SK-N-SH treated with all-trans-retinoic acid at 6 μM for 48 hours (cell line): Measurements from ENCODE around the gene ZNF221.

Source experiments
- ATAC-seq: fragments of 200-7000 bp; cut with Tn5 transposase; 3 replicates; pipeline ENCODE4 v1.9.1; 2020; ENCODE audit warnings: mild to moderate bottlenecking, moderate library complexity
- ARNTL ChIP-seq: fragments of 450-650 bp; formaldehyde crosslinking; IDR thresholded peaks from 2 replicates; pipeline ENCODE4 v1.5.0; 2020; ENCODE audit warnings: low read depth, mild to moderate bottlenecking, moderate library complexity, borderline replicate concordance
- BACH2 ChIP-seq: fragments of 250-450 bp; sonication (Bioruptor Pico); IDR thresholded peaks from 2 replicates; pipeline ENCODE4 v1.9.0; 2021; ENCODE audit warnings: mild to moderate bottlenecking, borderline replicate concordance
- CSDC2 ChIP-seq: fragments of 250-450 bp; sonication (Bioruptor Pico); IDR thresholded peaks from 2 replicates; pipeline ENCODE4 v1.5.0; 2020; ENCODE audit warnings: mild to moderate bottlenecking, moderate library complexity
- ESRRG ChIP-seq: fragments of 250-450 bp; sonication (Bioruptor Pico); IDR thresholded peaks from 2 replicates; pipeline ENCODE4 v1.6.1; 2021; ENCODE audit warnings: mild to moderate bottlenecking
- GLIS3 ChIP-seq: fragments of 250-450 bp; sonication (Bioruptor Pico); IDR thresholded peaks from 2 replicates; pipeline ENCODE4 v1.5.0; 2020; ENCODE audit warnings: mild to moderate bottlenecking, moderate library complexity
- ISL1 ChIP-seq: fragments of 250-450 bp; sonication (Bioruptor Pico); IDR thresholded peaks from 2 replicates; pipeline ENCODE4 v2.1.2; 2022; ENCODE audit warnings: mild to moderate bottlenecking, moderate library complexity
- OSR1 ChIP-seq: fragments of 250-450 bp; sonication (Bioruptor Pico); IDR thresholded peaks from 2 replicates; pipeline ENCODE4 v1.8.0; 2022; ENCODE audit warnings: moderate library complexity, mild to moderate bottlenecking, inconsistent platforms
- PATZ1 ChIP-seq: fragments of 250-450 bp; sonication (Bioruptor Pico); IDR thresholded peaks from 2 replicates; pipeline ENCODE4 v1.8.0; 2020; ENCODE audit warnings: mild to moderate bottlenecking, moderate library complexity, borderline replicate concordance
- PPARA ChIP-seq: fragments of 250-450 bp; sonication (Bioruptor Pico); IDR thresholded peaks from 2 replicates; pipeline ENCODE4 v1.5.0; 2020; ENCODE audit warnings: mild to moderate bottlenecking, borderline replicate concordance
- RARB ChIP-seq: fragments of 250-450 bp; sonication (Bioruptor Pico); IDR thresholded peaks from 2 replicates; pipeline ENCODE4 v1.8.0; 2021; ENCODE audit warnings: mild to moderate bottlenecking, moderate library complexity
- SNAI2 ChIP-seq: fragments of 250-450 bp; sonication (Bioruptor Pico); IDR thresholded peaks from 2 replicates; pipeline ENCODE4 v1.5.0; 2020; ENCODE audit warnings: mild to moderate bottlenecking, moderate library complexity
- TCF4 ChIP-seq: fragments of 250-450 bp; sonication (Bioruptor Pico); IDR thresholded peaks from 2 replicates; pipeline ENCODE4 v1.8.0; 2021; ENCODE audit warnings: mild to moderate bottlenecking, moderate library complexity, borderline replicate concordance
- TOX ChIP-seq: fragments of 250-450 bp; sonication (Bioruptor Pico); IDR thresholded peaks from 2 replicates; pipeline ENCODE4 v1.8.0; 2021; ENCODE audit warnings: mild to moderate bottlenecking, moderate library complexity, borderline replicate concordance
- TSHZ2 ChIP-seq: fragments of 250-450 bp; sonication (Bioruptor Pico); IDR thresholded peaks from 2 replicates; pipeline ENCODE4 v1.5.0; 2020; ENCODE audit warnings: mild to moderate bottlenecking, moderate library complexity
- ZC3H10 ChIP-seq: fragments of 250-450 bp; sonication (Bioruptor Pico); IDR thresholded peaks from 2 replicates; pipeline ENCODE4 v1.5.1; 2021; ENCODE audit warnings: mild to moderate bottlenecking, moderate library complexity
- ZFP3 ChIP-seq: fragments of 250-450 bp; sonication (Bioruptor Pico); IDR thresholded peaks from 2 replicates; pipeline ENCODE4 v1.5.0; 2020; ENCODE audit warnings: mild to moderate bottlenecking, moderate library complexity
- ZFP30 ChIP-seq: fragments of 450-650 bp; formaldehyde crosslinking; IDR thresholded peaks from 2 replicates; pipeline ENCODE4 v1.5.0; 2022; ENCODE audit warnings: mild to moderate bottlenecking, moderate library complexity
- ZNF565 ChIP-seq: fragments of 450-650 bp; formaldehyde crosslinking; conservative IDR thresholded peaks from 2 replicates; pipeline ENCODE4 v1.5.0; 2020; ENCODE audit warnings: low read depth, mild to moderate bottlenecking, moderate library complexity
- ZNF70 ChIP-seq: fragments of 450-650 bp; formaldehyde crosslinking; IDR thresholded peaks from 2 replicates; pipeline ENCODE4 v1.5.0; 2020; ENCODE audit warnings: mild to moderate bottlenecking, moderate library complexity
- ZNF8 ChIP-seq: fragments of 450-650 bp; formaldehyde crosslinking; IDR thresholded peaks from 2 replicates; pipeline ENCODE4 v1.5.0; 2020; ENCODE audit warnings: mild to moderate bottlenecking, moderate library complexity
- TF ChIP-seq, protein P1 (sequence below): fragments of 250-450 bp; sonication (Bioruptor Pico); IDR thresholded peaks from 2 replicates; pipeline ENCODE4 v1.5.1; 2021; ENCODE audit warnings: mild to moderate bottlenecking, moderate library complexity
- TF ChIP-seq, protein P2 (sequence below): fragments of 250-450 bp; sonication (Bioruptor Pico); IDR thresholded peaks from 2 replicates; pipeline ENCODE4 v1.5.1; 2020; ENCODE audit warnings: low read depth, mild to moderate bottlenecking, moderate library complexity
- TF ChIP-seq, protein P3 (sequence below): fragments of 250-450 bp; sonication (Bioruptor Pico); IDR thresholded peaks from 2 replicates; pipeline ENCODE4 v1.8.0; 2021; ENCODE audit warnings: low read depth, mild to moderate bottlenecking, moderate library complexity, borderline replicate concordance

ZNF221 gene

DNA sequence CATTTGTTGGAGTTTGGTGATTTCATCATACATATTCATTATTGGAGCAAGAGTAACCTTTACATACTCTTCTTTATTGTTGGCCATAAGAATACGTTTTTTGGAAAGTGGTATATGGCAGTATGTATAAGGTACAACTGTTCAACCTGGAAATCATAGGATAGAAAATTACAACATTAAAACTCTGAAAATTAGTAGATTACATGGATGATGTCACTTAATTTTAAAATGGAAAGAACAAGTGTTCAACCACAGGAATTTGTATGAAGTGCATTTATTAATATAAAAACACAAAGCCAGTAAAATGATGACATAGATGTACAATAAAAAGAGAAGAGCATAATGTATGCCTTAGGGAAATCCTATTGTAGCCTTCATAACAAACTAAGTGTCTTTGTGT lies 25.7 kb downstream of the ZNF221 start:
- TF ChIP-seq TOX (no peak), SNAI2 (no peak), BACH2 (CRISPR knock-in tag) (no peak), ZNF565 (CRISPR knock-in tag) (no peak), ZFP30 (CRISPR knock-in tag) (no peak), ESRRG (CRISPR knock-in tag) (no peak), ZFP3 (CRISPR knock-in tag) (no peak), CSDC2 (no peak), ZNF8 (CRISPR knock-in tag) (no peak), ZC3H10 (CRISPR knock-in tag) (no peak)
- TF ChIP-seq, protein P1, sequence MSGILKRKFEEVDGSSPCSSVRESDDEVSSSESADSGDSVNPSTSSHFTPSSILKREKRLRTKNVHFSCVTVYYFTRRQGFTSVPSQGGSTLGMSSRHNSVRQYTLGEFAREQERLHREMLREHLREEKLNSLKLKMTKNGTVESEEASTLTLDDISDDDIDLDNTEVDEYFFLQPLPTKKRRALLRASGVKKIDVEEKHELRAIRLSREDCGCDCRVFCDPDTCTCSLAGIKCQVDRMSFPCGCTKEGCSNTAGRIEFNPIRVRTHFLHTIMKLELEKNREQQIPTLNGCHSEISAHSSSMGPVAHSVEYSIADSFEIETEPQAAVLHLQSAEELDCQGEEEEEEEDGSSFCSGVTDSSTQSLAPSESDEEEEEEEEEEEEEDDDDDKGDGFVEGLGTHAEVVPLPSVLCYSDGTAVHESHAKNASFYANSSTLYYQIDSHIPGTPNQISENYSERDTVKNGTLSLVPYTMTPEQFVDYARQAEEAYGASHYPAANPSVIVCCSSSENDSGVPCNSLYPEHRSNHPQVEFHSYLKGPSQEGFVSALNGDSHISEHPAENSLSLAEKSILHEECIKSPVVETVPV = no peak
- TF ChIP-seq, protein P2, sequence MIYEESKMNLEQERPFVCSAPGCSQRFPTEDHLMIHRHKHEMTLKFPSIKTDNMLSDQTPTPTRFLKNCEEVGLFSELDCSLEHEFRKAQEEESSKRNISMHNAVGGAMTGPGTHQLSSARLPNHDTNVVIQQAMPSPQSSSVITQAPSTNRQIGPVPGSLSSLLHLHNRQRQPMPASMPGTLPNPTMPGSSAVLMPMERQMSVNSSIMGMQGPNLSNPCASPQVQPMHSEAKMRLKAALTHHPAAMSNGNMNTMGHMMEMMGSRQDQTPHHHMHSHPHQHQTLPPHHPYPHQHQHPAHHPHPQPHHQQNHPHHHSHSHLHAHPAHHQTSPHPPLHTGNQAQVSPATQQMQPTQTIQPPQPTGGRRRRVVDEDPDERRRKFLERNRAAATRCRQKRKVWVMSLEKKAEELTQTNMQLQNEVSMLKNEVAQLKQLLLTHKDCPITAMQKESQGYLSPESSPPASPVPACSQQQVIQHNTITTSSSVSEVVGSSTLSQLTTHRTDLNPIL (CRISPR knock-in tag) = no peak
- no peak for ATAC-seq

GRCh38 chr19:43983544-43983911 lies 32.5 kb downstream of the ZNF221 start:
- no peak for ATAC-seq
- TF ChIP-seq TOX (no peak), SNAI2 (no peak), BACH2 (CRISPR knock-in tag) (no peak), GLIS3 (no peak)
- TF ChIP-seq, protein P3, sequence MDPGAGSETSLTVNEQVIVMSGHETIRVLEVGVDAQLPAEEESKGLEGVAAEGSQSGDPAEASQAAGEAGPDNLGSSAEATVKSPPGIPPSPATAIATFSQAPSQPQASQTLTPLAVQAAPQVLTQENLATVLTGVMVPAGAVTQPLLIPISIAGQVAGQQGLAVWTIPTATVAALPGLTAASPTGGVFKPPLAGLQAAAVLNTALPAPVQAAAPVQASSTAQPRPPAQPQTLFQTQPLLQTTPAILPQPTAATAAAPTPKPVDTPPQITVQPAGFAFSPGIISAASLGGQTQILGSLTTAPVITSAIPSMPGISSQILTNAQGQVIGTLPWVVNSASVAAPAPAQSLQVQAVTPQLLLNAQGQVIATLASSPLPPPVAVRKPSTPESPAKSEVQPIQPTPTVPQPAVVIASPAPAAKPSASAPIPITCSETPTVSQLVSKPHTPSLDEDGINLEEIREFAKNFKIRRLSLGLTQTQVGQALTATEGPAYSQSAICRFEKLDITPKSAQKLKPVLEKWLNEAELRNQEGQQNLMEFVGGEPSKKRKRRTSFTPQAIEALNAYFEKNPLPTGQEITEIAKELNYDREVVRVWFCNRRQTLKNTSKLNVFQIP (CRISPR knock-in tag) = no peak

DNA sequence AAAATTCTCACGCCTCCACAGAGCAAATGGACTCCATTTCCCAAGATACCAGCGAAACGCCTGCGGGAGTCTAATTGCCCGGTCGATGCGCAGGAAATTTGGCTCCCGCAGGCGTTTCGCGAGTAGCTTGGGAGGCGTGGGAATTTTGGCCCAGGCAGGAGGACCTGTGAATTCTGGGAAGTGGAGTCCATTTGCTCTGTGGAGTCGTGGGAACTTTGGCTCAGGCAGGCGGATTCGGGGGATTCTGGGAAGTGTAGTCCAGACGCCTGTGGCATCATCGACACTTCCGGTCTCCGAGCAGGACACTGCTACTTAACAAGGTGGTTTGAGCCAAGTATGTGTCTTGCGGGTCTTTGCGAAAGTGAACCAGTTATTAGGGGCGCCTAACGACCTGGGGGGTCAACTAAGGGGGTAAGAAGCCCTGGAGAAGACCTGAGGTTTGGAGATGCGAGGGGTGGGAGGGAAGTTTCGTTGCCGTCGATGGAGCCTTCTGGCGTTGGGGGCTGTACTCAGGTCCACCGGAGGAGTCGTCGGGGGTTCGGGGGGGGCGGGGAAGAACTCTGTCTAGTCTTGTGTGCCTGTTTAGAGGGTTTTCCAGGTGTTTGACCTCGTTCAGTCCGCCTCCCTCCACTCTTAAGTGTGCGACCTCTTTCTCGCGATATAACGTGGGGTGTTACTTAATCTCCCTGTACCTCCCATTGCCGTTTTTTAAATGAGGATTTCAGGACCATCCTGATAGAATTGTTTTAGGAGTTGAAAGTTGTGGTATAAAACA lies 33.1 kb downstream of the ZNF221 start, which contains the start of gene ZNF155:
TSS of gene ZNF155 (plus strand) at position 277 of the 775 bp plus-strand sequence. CDS start 4,356 bp downstream, outside the sequence.
- TF ChIP-seq ISL1 (CRISPR knock-in tag) (no peak), TSHZ2 (CRISPR knock-in tag) (peak; percentile 34; the same call in 1 of the 2 replicates)
- peak; percentile 99 for ATAC-seq

- peak; percentile 59 for ATAC-seq
- TF ChIP-seq ZNF565 (CRISPR knock-in tag) = no peak
- no peak for TF ChIP-seq ZNF8 (CRISPR knock-in tag)
- no peak for TF ChIP-seq ISL1 (CRISPR knock-in tag)
- TF ChIP-seq ZFP30 (CRISPR knock-in tag) = no peak
- no peak for TF ChIP-seq TCF4 (CRISPR knock-in tag)
- no peak for TF ChIP-seq TOX
- no peak for TF ChIP-seq RARB (CRISPR knock-in tag)
- TF ChIP-seq PPARA (CRISPR knock-in tag) = no peak
- no peak for TF ChIP-seq ZC3H10 (CRISPR knock-in tag)
- no peak for TF ChIP-seq BACH2 (CRISPR knock-in tag)
- TF ChIP-seq ESRRG (CRISPR knock-in tag) = no peak
- no peak for TF ChIP-seq ZNF70 (CRISPR knock-in tag)
- TF ChIP-seq OSR1 (CRISPR knock-in tag) = no peak
- no peak for TF ChIP-seq GLIS3
- TF ChIP-seq PATZ1 (CRISPR knock-in tag) = no peak
- TF ChIP-seq ARNTL (CRISPR knock-in tag) = no peak
- no peak for TF ChIP-seq CSDC2
- TF ChIP-seq TSHZ2 (CRISPR knock-in tag) = no peak
Measured at GRCh38 chr19:43984687-43985000, 33.6 kb downstream of the ZNF221 start.
